Endodermal cell (in vitro differentiated cells): ENCODE data around the gene ZNF180. TPM values are rescaled to one million over a fixed set of nuclear protein-coding genes. Genes with fewer than 3 reads are reported as not detected.

Experiments used
- DNase-seq: peaks from one replicate; pipeline ENCODE4 v3.0.0-alpha.2; 2017
- H3K27ac ChIP-seq: 2 replicates; pipeline ENCODE4 v1.5.1; 2013; ENCODE audit warnings: mild to moderate bottlenecking, low read depth, low read length, moderate library complexity
- H3K27me3 ChIP-seq: 2 replicates; pipeline ENCODE4 v1.6.1; 2013; ENCODE audit warnings: mild to moderate bottlenecking, low read length, moderate library complexity; ENCODE audit not compliant: insufficient read depth, control insufficient read depth, poor library complexity, severe bottlenecking
- H3K36me3 ChIP-seq: 2 replicates; pipeline ENCODE4 v1.7.0; 2013; ENCODE audit warnings: mild to moderate bottlenecking, low read length, moderate library complexity; ENCODE audit not compliant: control insufficient read depth, insufficient read depth
- H3K4me1 ChIP-seq: one replicate; pipeline ENCODE4 v1.7.0; 2013; ENCODE audit warnings: low read length; ENCODE audit not compliant: control insufficient read depth, insufficient read depth
- H3K4me3 ChIP-seq: 2 replicates; pipeline ENCODE4 v1.5.1; 2013; ENCODE audit warnings: mild to moderate bottlenecking, low read length, moderate library complexity
- H3K9ac ChIP-seq: 2 replicates; pipeline ENCODE4 v1.6.1; 2013; ENCODE audit warnings: mild to moderate bottlenecking, low read length, moderate library complexity; ENCODE audit not compliant: poor library complexity, severe bottlenecking; ENCODE audit errors: extremely low read depth
- H3K9me3 ChIP-seq: 2 replicates; pipeline ENCODE4 v1.6.1; 2013; ENCODE audit warnings: mild to moderate bottlenecking, low read length, moderate library complexity; ENCODE audit not compliant: control insufficient read depth
- H3K27ac Mint-ChIP-seq: 2 replicates; pipeline ENCODE4 v1.8.0; 2020; ENCODE audit warnings: mixed read lengths
- H3K27me3 Mint-ChIP-seq: 2 replicates; pipeline ENCODE4 v1.8.0; 2021; ENCODE audit warnings: mild to moderate bottlenecking, mixed read lengths; ENCODE audit not compliant: insufficient read depth
- H3K36me3 Mint-ChIP-seq: 2 replicates; pipeline ENCODE4 v1.8.0; 2020; ENCODE audit warnings: low read depth, mixed read lengths
- H3K4me1 Mint-ChIP-seq: 2 replicates; pipeline ENCODE4 v1.8.0; 2020; ENCODE audit warnings: mixed read lengths
- H3K4me3 Mint-ChIP-seq: 2 replicates; pipeline ENCODE4 v1.8.0; 2020; ENCODE audit warnings: mild to moderate bottlenecking, moderate library complexity, mixed read lengths
- H3K9me3 Mint-ChIP-seq: 2 replicates; pipeline ENCODE4 v1.8.0; 2020; ENCODE audit warnings: mild to moderate bottlenecking, mixed read lengths
- WGBS, 2 experiments: methylation state at CpG; one replicate each; pipeline versions ENCODE4 v1.1.5 to v1.1.7; 2013; ENCODE audit warnings: missing lambda C conversion rate in 2 of 2, mixed read lengths in 1 of 2; ENCODE audit not compliant: insufficient coverage in 1 of 2, insufficient read length in 1 of 2; 5-methylcytosine and 5-hydroxymethylcytosine counted together
- total RNA-seq, 2 donors: library from RNA; stranded (reverse); fragmentation: NEBNext Ultra II Directional in 1 of 2; extraction: Animal tissue kit (Norgen Biotek cat#: 25700) in 1 of 2; gene quantifications; 2 replicates in 1 of 2; 3 replicates in 1 of 2; pipeline ENCODE4 v1.2.1, GENCODE V29; 2021
- TF ChIP-seq, protein P1 (sequence below): fragments of 200-600 bp; sonication (generic); conservative IDR thresholded peaks from 2 replicates; pipeline ENCODE4 v1.5.0; 2021; ENCODE audit warnings: antibody characterized with exemption, mild to moderate bottlenecking

ZNF180 gene
- total RNA-seq, 2 donors from 2014 or later: 10.0 to 12.9 TPM

DNA sequence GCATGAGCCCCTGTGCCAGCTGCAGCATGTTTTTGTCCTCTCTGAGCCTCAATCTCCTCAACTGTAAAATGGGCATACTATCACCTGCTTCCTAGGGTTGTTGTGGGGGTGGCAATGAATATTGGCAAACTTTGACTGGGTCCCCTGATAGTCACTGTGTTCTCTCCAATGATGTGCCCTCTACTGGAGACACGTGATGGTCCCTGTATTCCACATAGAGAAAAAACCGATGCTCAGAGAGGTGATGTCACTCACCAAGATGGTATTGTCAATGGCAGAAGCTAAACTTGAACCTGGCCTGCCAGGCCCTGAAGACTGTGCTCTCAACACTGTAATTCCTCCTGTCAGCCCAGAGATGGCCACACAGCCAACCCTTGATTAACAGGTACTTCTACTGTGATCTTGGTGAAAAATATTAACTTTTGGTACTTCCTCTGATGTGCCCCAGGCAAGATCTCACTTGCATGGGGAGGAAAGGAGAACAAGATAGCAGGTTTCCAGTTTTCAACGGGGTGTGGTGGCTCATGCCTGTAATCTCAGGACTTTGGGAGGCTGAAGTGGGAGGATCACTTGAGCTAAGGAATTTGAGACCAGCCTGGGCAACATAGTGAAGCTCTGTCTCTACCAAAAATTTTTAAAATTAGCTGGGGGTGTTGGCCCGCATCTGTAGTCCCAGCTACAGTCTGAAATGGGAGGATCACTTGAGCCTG, 25.6 kb upstream of the ZNF180 start:
- no peaks in the 10 kb centered on the region for H3K4me1 ChIP-seq
- no peak overlapping the region for H3K27ac ChIP-seq
- no peak overlapping the region for H3K9ac ChIP-seq
- WGBS, 2 experiments: 49 to 53% methylated on average over 4 of the region's 4 CpGs
- H3K4me3 Mint-ChIP-seq: no peak overlapping the region
- H3K27me3 ChIP-seq: no peaks in the 10 kb centered on the region
- no peak overlapping the region for H3K4me3 ChIP-seq
- H3K27me3 Mint-ChIP-seq: peaks cover 39% of the 10 kb centered on the region
- DNase-seq: no peak
- peaks cover 4% of the 10 kb centered on the region for H3K9me3 Mint-ChIP-seq
- H3K4me1 Mint-ChIP-seq: no peaks in the 10 kb centered on the region
- no peaks in the 10 kb centered on the region for H3K36me3 ChIP-seq
- H3K27ac Mint-ChIP-seq: no peak overlapping the region
- H3K9me3 ChIP-seq: no peaks in the 10 kb centered on the region
- H3K36me3 Mint-ChIP-seq: no peaks in the 10 kb centered on the region
- TF ChIP-seq, protein P1, sequence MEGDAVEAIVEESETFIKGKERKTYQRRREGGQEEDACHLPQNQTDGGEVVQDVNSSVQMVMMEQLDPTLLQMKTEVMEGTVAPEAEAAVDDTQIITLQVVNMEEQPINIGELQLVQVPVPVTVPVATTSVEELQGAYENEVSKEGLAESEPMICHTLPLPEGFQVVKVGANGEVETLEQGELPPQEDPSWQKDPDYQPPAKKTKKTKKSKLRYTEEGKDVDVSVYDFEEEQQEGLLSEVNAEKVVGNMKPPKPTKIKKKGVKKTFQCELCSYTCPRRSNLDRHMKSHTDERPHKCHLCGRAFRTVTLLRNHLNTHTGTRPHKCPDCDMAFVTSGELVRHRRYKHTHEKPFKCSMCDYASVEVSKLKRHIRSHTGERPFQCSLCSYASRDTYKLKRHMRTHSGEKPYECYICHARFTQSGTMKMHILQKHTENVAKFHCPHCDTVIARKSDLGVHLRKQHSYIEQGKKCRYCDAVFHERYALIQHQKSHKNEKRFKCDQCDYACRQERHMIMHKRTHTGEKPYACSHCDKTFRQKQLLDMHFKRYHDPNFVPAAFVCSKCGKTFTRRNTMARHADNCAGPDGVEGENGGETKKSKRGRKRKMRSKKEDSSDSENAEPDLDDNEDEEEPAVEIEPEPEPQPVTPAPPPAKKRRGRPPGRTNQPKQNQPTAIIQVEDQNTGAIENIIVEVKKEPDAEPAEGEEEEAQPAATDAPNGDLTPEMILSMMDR: peak; percentile 11

DNA sequence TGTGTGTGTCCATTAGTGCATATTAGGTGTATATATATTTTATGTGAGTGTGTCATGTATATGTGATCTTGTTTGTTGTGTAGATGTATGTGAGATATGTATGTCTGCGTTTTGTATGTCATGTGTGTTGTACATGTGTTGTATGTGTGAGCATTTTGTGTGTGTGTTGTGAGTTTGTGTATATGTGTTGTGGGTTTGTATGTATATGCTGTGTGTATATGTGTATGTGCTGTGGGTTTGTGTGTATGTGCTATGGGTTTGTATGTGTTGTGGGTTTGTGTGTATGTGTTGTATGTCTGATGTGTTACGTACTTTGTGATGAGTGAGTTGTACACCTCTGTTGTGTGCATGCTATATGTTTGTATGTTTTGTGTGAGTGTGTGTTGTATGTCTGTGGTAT, 21.0 kb upstream of the ZNF180 start:
- no peaks in the 10 kb centered on the region for H3K27me3 ChIP-seq
- Mint-ChIP-seq H3K36me3 (no peaks in the 10 kb centered on the region), H3K27me3 (peaks cover 26% of the 10 kb centered on the region), H3K4me1 (no peaks in the 10 kb centered on the region), H3K27ac (no peak overlapping the region), H3K9me3 (peaks cover 8% of the 10 kb centered on the region), H3K4me3 (no peak overlapping the region)
- no peak for DNase-seq
- no peak overlapping the region for H3K27ac ChIP-seq
- H3K4me3 ChIP-seq: no peak overlapping the region
- H3K36me3 ChIP-seq: no peaks in the 10 kb centered on the region
- TF ChIP-seq, protein P1: no peak
- WGBS, 2 experiments: 67 to 77% methylated on average over 2 of the region's 2 CpGs
- no peak overlapping the region for H3K9ac ChIP-seq
- H3K4me1 ChIP-seq: no peaks in the 10 kb centered on the region
- no peaks in the 10 kb centered on the region for H3K9me3 ChIP-seq

DNA sequence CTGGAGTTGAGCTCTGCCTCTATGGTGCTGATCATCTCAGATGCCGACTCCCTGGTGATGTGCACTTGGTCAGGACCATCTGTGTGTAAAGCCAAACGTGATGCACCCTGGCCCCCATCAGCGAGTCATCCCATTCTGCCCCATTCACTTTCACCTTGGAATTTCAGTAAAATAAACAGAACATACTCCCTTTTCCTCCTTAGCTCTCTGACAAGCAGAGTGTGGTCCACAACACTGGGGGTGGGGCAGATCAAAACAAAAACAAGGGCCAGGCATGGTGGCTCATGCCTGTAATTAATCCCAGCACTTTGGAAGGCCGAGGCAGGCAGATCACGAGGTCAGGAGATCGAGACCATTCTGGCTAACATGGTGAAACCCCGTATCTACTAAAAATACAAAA, 16.8 kb upstream of the ZNF180 start:
- H3K4me3 ChIP-seq: no peak overlapping the region

More for the DNA sequence above, 16.8 kb upstream of the ZNF180 start:
- Mint-ChIP-seq H3K4me1 (no peaks in the 10 kb centered on the region), H3K9me3 (peaks cover 7% of the 10 kb centered on the region), H3K36me3 (no peaks in the 10 kb centered on the region), H3K27ac (no peak overlapping the region), H3K27me3 (peaks cover 15% of the 10 kb centered on the region), H3K4me3 (no peak overlapping the region)
- no peak for DNase-seq
- no peak overlapping the region for H3K27ac ChIP-seq
- H3K9me3 ChIP-seq: no peaks in the 10 kb centered on the region
- no peaks in the 10 kb centered on the region for H3K4me1 ChIP-seq
- 72 to 78% methylated on average over 5 to 7 of the region's 7 CpGs for WGBS, 2 experiments
- H3K27me3 ChIP-seq: no peaks in the 10 kb centered on the region
- TF ChIP-seq, protein P1: no peak
- no peaks in the 10 kb centered on the region for H3K36me3 ChIP-seq
- no peak overlapping the region for H3K9ac ChIP-seq
